ENCODE measurements around the gene PRPF6. TPM values are rescaled to one million over a fixed set of nuclear protein-coding genes. Genes with fewer than 3 reads are reported as not detected.

The PRPF6 gene
- total RNA-seq, 4 donors from 2014 or later: 44.3 to 80.3 (median 57.2) TPM

GRCh38 chr20:63964412-63964811 is 16.5 kb upstream of the PRPF6 start:
- TF ChIP-seq CTCF (IDR thresholded peaks at IDR 0.05; ENCODE audit: low read depth): no peak

GRCh38 chr20:63966172-63966943 is 14.6 kb upstream of the PRPF6 start:
- TF ChIP-seq CTCF (IDR thresholded peaks at IDR 0.05; ENCODE audit: low read depth): no peak

GRCh38 chr20:63966944-63967322 is 14.0 kb upstream of the PRPF6 start:
- TF ChIP-seq CTCF (IDR thresholded peaks at IDR 0.05; ENCODE audit: low read depth): no peak

GRCh38 chr20:63967330-63968135 is 13.4 kb upstream of the PRPF6 start:
- no peak for TF ChIP-seq CTCF (IDR thresholded peaks at IDR 0.05; ENCODE audit: low read depth)

- no peak for TF ChIP-seq CTCF (IDR thresholded peaks at IDR 0.05; ENCODE audit: low read depth)
Observed at GRCh38 chr20:63968136-63968927, 12.6 kb upstream of the PRPF6 start.

GRCh38 chr20:63968928-63969760 is 11.8 kb upstream of the PRPF6 start:
- TF ChIP-seq CTCF (IDR thresholded peaks at IDR 0.05; ENCODE audit: low read depth): no peak
